ENCODE data around the gene RANBP3.
"Not testable (repeated sequence)": the region's sequence is repeated elsewhere in the genome, so short reads cannot be mapped to it uniquely, and the experiment has no call there.

RANBP3 gene

GRCh38 chr19:6006896-6007295 lies 29.0 kb upstream of the RANBP3 start:
- no peak for DNase-seq

- DNase-seq = not testable (repeated sequence)
Observed at GRCh38 chr19:6006070-6006446, 28.1 kb upstream of the RANBP3 start.

- DNase-seq = no peak
Observed at GRCh38 chr19:6005321-6006069, 27.6 kb upstream of the RANBP3 start.

GRCh38 chr19:6003976-6004375 lies 26.0 kb upstream of the RANBP3 start:
- DNase-seq = no peak

DNA sequence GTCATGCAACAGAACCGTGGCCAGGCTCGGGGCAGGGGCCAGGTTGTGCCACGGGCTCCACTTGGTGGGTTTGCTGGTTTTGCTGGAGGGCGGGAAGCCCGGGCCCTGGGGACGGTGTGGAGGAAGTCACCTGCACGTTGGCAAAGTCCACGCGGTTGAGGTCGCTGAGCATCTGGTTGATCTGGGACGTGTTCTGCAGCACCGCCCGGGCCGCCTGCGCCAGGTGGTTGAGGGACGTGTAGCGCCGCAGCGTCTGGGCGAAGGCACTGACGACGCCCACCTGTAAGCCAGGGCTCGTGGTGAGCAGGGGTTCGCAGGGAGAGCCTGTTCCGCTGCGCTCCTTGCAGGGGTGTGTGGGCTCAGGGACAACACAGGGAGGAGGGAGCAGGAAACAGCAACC lies 24.7 kb upstream of the RANBP3 start:
- no peak for DNase-seq

DNA sequence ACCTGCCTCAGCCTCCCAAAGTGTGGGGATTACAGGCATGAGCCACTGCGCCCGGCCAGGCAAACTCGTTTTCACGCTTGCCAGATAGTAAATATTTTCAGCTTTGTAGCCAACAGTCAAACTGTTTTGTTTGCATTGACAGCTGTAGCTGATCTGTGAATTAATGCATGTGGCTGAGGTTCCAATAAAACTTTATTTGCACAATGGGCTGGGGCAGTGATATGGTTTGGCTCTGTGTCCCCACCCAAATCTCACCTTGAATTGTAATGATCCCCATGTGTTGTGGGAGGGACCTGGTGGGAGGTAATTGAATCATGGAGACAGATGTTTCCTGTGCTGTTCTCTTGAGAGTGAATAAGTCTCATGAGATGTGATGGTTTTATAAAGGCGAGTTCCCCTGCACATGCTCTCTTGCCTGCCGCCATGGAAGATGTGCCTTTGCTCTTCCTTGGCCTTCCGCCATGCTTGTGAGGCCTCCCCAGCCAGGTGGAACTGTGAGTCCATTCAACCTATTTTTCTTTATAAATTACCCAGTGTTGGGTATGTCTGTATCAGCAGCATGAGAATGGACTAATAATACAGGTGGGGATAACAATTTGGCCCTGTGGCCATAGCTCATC lies 22.4 kb upstream of the RANBP3 start:
- DNase-seq = no peak

DNA sequence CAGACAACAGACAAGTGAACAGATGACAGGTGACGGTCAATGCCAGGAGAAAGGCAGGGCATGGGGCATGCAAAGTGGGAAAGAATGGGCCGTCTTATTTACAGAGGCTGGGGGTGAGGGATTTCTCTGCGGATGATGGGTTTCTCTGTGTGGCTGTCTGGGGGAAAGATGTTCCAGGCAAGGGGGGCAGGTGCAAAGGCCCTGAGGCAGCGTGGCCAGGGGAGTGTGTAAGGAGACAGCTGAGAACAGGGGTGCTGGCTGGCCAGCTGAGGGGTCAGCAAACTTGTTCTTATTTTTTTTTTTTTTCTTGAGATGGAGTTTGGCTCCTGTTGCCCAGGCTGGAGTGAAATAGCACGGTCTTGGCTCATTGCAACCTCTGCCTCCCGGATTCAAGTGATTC lies 21.8 kb upstream of the RANBP3 start:
- no peak for DNase-seq

DNA sequence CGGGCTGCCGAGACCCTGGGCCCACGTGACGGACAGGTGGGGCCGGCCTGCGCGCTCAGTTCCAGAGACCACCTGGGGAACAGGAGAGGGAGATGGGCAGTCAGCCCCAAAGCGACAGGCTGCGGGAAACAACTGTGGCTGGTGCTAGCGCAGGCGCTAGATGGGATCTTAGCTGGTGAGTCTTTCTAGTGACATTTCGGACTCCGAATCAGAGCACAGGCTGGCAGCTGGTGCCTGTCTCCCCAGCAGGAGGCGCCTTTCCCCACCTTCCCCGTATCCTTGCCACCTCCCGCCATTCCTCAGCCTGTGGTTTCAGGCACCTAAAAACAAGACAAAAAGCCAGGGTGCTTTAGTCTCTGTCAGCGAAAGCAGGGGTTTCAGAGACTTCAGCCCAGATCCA lies 19.4 kb upstream of the RANBP3 start:
- DNase-seq = no peak

DNA sequence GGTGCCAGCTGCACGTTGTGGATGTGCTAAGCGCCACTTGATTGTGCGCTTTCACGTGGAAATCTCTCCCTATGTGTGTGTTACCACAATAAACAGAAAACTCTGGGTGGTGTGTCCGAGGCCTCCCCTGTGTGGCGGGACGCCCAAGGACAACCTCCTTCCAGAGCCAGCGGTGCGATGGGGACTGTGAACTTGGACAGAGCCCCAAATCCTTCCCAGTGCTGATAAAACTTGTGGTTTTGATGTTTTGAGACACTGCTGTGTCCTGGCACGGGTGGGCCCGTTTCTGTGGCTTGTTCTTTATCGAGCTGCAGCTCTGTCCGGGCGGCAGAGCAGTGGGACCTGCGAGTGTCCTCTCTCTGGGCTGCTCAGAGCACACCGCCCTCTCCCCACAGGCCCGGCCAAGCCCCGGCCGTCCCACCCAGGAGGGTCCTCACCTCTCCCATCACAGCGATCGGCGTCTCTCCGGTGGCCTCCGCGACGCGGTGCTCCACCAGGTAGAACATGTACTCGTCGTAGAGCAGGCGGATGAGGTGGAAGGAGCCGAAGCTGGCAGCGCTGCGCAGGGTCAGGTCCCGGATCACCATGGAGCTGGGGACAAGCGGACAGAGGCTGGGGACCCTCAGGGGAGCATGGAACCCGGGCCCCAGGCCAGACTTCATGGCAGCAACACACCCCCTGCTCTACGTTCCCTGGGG lies 18.8 kb upstream of the RANBP3 start:
- DNase-seq = no peak

DNA sequence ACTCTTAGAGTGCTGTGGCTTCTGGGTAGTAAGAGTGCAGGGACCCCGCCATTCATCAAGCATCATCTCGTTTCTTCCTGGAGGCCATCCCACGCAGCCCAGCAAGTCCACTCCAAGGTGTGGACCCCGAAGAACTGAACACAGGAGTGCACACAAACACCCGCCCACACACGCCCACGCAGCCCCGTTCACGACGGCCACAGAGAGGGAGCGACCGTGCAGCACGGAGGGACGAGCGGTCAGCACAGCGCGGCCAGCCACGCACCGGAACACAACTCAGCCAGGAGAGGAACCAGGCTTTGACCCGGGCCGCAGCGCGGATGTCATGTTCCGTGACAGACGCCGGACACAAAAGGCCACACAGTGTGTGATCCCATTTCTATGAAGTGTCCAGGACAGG lies 18.2 kb upstream of the RANBP3 start:
- DNase-seq = no peak

DNA sequence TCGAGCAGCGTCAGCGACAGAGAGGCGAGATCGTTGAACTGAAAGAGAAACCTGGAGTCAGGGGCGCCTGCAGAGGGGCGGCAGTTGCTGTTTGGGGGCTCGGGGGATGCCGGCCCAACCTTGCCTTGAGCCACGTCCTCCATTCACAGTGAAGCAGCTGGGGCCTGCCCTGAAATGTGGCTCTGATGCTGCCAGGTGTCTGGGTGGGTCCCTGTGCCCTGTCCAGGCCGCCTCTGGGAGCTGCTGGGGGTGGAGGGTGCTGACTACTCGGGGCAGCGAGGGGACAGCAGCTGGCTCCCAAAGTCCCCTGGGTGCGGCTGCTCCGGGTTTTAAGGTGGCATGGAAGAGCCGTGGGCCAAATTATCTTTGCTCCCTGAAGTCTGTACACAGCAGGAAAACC lies 17.7 kb upstream of the RANBP3 start:
- no peak for DNase-seq

DNA sequence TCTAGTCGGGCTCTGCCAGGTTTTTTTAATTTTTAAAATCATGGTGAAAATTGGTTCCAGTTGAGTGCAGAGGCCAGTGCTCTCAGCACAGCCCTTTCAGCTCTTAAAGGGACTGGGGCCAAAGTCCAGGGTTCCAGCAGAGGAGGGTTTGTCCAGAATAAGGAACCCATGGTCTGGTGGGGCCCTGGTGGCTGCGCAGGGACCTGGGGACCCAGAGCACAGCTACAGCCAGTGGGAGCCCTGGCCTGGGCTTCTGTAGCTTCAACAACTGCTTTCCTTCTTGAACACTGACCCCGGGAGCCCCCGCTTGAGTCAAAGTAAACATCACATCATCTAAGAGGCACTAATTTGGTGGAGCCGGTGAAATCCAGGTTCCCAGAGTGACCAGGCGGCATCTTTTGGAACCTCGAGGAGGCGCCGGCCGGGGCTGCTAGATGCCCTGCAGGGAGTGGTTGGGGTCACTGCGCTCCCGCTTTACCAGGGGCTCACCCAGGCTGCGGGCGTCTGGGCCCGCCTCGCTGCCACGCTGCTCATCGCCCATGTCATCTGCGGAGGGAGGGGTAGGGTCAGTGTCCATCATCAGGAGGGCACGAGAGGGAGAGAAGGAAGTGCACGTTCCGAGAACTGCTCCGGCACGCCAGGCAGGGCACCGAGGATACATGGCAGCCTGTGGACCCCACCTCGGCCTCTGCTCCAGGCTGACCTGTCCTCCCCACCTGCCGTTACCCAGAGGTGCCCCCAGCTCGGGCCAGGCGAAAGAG lies 16.6 kb upstream of the RANBP3 start:
- no peak for DNase-seq

DNA sequence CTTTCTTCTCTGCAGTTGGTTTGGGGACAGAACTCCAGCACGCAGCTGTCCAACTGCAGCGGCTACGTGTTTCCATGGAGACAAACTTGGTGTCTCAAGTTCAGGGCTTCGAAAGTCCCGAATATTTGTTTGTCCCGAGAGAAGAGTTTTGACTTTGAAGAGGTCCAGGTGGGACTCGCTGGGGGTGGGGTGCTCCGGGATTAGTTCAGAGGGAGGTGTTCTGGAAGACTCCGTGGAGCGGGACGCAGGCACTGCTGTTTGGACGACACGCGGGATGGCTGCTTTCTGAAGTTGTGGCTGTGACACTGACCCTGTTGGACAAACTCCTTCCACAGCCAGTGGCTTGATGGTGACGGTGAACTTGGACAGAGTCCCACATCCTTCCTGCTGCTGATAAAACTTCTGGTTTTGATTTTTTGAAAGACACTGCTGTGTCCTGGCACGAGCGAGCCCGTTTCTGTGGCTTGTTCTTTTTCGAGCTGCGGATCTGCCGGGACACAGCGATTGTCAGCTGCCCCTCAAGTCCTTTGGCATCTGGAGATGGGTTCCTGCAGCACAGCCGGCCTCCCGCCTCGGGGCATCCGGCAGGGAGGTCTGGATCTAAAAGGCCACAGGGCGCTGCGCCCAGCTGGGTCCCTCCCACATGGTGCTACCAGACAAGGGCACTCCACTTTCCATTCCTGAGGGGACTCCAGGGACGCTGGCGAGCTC lies 15.9 kb upstream of the RANBP3 start:
- no peak for DNase-seq

GRCh38 chr19:5993201-5993600 lies 15.3 kb upstream of the RANBP3 start:
- DNase-seq = no peak

GRCh38 chr19:5992756-5993155 lies 14.8 kb upstream of the RANBP3 start:
- DNase-seq = no peak

- DNase-seq = no peak
Observed at GRCh38 chr19:5991244-5991838, 13.4 kb upstream of the RANBP3 start.

GRCh38 chr19:5990289-5990797 lies 12.4 kb upstream of the RANBP3 start:
- no peak for DNase-seq

DNA sequence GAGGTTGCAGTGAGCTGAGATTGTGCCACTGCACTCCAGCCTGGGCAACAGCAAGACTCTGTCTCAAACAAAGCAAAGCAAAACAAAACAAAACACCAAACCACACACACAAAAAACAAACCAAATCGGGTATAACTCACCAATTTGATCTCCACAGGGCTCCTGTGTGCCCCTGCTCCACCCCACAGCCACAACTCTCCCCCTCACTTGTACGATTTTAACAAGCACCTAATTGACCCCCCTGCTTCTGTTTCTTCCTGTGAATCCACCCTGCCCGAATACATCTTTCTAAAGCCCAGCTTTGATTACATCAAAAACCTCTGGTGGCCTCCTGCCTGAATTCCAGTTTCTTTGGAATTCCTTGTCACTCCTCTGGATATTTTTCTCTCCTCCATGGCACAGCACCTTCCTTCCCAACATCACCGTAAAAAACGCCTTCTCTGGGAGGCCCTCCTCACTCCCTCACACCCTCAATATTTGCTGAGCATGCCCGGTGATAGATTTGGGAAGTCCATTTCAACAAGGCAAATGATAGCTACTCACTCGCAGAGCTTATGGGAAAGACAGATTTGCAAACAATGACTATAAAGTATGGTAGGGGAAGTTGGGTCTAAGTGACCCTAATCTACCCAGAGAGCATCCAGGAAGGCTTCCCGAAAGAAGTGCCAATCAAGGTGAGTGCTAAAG lies 11.6 kb upstream of the RANBP3 start:
- DNase-seq = no peak

GRCh38 chr19:5988517-5989387 lies 10.8 kb upstream of the RANBP3 start:
- no peak for DNase-seq

DNA sequence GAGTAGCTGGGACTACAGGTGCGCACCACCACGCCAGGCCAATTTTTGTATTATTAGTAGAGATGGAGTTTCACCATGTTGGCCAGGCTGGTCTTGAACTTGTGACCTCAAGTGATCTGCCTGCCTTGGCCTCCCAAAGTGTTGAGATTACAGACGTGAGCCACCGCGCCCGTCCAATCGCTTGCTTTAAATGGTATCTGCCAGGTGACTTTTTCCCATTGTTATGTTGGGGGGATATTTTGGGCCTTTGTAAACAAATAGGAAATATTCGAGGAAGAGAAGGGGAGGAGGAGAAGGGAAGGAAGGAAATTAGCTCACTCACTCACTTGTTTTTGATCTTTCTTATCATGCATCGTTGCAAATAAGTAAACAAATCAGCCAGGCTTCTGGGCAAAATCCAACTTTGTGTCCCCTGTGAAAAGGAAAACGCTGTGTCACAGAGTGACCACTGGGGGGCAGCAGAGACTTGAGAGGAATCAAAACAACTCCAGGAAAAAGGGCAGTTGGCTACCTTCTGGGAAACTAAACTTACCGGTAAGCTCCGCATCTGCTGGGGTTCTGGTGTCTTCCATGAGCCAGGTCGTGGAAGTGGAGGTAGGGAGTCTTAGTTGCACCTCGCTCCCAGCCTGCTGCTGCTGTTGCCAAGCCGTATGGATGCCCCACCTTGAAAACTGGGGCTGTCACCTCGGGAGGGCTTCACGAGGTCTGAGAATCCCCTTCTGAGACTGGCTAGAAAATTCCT lies 9.3 kb upstream of the RANBP3 start:
- DNase-seq = peak; percentile 63
